ENCODE measurements around the gene TNNT2.

Gene TNNT2

GRCh38 chr1:201369209-201369608, 8.3 kb downstream of the TNNT2 start:
- no peak for TF ChIP-seq CTCF (IDR thresholded peaks at IDR 0.05; ENCODE audit: borderline replicate concordance, insufficient read depth, low read depth, low read length)
- no peak overlapping the region for H3K4me3 ChIP-seq (ENCODE audit: low read depth, low read length)

- H3K4me3 ChIP-seq (ENCODE audit: low read depth, low read length) = no peak overlapping the region
- TF ChIP-seq CTCF (IDR thresholded peaks at IDR 0.05; ENCODE audit: borderline replicate concordance, insufficient read depth, low read depth, low read length) = no peak
These were observed 10.8 kb downstream of the TNNT2 start for GRCh38 chr1:201366696-201367095.

- TF ChIP-seq CTCF (IDR thresholded peaks at IDR 0.05; ENCODE audit: borderline replicate concordance, insufficient read depth, low read depth, low read length) = no peak
- no peak overlapping the region for H3K4me3 ChIP-seq (ENCODE audit: low read depth, low read length)
These were observed 12.2 kb downstream of the TNNT2 start for GRCh38 chr1:201365251-201365650.

GRCh38 chr1:201364808-201365105, 12.7 kb downstream of the TNNT2 start:
- no peak overlapping the region for H3K4me3 ChIP-seq (ENCODE audit: low read depth, low read length)
- no peak for TF ChIP-seq CTCF (IDR thresholded peaks at IDR 0.05; ENCODE audit: borderline replicate concordance, insufficient read depth, low read depth, low read length)

- no peak for TF ChIP-seq CTCF (IDR thresholded peaks at IDR 0.05; ENCODE audit: borderline replicate concordance, insufficient read depth, low read depth, low read length)
- no peak overlapping the region for H3K4me3 ChIP-seq (ENCODE audit: low read depth, low read length)
These were observed 14.0 kb downstream of the TNNT2 start for GRCh38 chr1:201363467-201363866.

GRCh38 chr1:201362906-201363305, 14.6 kb downstream of the TNNT2 start:
- H3K4me3 ChIP-seq (ENCODE audit: low read depth, low read length) = no peak overlapping the region
- TF ChIP-seq CTCF (IDR thresholded peaks at IDR 0.05; ENCODE audit: borderline replicate concordance, insufficient read depth, low read depth, low read length) = no peak

- H3K4me3 ChIP-seq (ENCODE audit: low read depth, low read length) = no peak overlapping the region
- peak; percentile 85 for TF ChIP-seq CTCF (IDR thresholded peaks at IDR 0.05; ENCODE audit: borderline replicate concordance, insufficient read depth, low read depth, low read length)
These were observed 15.6 kb downstream of the TNNT2 start for GRCh38 chr1:201361652-201362504.
